HG03571 (cell line): ENCODE data around the gene PLXNA2.

Experiments
- ATAC-seq: cut with Tn5 transposase; IDR thresholded peaks from one replicate; pipeline ENCODE4 v1.9.1; 2021; ENCODE audit not compliant: unreplicated experiment

The PLXNA2 gene

DNA sequence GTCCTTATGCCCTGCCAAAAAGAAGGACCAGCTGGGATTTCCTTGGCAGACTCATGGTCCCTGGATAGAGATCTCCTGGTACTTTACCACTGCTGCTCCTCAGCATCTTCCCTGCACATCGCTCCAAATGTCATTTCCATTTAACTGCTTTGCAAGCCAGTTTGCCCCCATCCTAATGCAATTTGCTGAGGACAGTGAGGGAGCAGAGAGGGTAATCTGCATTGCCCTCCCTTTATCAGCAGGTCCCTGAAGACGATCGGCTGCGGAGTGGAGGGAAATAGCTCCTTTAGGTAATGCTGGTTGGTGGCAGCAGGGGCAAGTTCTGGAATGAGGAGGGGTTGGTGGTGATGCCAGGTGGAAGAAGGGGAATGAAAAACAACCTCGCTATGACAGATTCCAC is 2.7 kb downstream of the PLXNA2 start:
- ATAC-seq = no peak

DNA sequence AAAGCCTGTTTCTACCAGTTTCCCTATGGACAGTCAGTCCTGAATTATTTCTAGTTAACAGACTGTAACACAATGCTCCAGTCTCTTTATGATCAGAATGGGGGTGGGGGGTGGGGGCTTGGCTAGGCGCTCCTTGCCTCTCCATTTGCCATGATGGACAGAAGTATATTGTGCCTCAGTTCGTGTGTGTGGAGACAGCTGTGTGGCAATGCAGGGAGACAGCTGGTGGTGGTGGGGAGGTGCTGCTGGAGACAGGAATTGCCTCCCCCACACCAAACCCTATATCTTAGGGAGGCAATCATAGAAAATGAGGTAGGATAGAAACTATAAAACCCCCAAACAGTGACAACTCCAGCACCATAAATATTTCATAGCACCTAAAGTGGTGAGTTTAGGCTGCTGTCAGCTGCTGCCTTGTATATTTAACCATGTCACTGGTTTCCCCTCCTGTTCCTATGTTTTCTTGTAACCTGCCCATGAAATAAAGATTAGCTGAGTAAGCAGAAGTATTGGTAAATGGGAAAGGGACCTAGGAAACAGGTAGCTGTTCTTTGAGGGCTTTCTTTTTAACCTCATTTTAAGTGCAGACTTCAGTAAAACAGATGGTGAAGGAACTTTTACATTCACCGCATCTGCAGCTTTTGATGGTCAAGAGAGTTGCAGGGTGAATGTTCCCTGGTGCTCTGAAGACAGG is 3.4 kb downstream of the PLXNA2 start:
- no peak for ATAC-seq

DNA sequence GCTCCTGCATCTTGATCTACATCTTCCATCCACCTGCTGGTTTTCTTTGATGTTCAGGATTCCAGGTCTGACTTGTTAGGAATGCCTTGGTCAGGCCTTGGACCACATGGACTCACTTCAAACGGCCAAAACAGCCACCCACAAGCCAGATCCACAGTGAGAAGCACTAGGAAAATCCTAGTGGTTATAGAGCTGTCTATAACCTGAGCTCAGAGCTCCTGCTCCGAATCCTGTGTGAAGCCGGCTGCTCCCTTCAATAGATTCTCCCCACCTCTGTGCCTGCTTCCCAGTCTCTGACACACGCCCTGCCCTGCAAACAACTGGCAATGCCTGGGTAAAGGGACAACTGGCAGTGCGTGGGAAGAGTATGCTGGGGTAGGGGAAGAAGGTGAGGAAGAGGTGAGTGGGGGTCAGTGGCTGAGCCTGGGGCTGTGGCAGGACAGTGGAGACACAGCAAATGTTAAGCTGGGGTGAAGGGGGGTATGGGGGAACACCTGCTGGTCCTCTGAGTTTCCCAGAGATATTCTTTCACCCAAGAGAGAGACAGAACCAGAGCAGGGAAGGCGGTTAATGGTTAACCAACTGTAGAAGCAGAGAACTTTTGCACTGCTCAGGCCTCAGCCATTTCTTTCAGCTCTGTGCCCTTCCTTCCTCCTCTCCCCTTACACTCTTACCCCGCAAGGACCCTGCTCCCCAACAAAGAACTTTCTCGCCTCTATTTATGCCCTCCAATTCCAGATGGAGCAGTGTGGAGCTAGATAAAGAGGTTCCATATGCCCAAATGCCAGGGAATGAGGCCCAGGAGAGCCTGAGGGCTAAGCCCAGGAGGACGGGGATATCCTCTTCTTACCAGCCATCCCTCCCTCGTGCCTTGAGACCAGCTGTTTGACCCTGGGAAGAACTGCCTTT is 4.5 kb downstream of the PLXNA2 start:
- ATAC-seq = no peak

DNA sequence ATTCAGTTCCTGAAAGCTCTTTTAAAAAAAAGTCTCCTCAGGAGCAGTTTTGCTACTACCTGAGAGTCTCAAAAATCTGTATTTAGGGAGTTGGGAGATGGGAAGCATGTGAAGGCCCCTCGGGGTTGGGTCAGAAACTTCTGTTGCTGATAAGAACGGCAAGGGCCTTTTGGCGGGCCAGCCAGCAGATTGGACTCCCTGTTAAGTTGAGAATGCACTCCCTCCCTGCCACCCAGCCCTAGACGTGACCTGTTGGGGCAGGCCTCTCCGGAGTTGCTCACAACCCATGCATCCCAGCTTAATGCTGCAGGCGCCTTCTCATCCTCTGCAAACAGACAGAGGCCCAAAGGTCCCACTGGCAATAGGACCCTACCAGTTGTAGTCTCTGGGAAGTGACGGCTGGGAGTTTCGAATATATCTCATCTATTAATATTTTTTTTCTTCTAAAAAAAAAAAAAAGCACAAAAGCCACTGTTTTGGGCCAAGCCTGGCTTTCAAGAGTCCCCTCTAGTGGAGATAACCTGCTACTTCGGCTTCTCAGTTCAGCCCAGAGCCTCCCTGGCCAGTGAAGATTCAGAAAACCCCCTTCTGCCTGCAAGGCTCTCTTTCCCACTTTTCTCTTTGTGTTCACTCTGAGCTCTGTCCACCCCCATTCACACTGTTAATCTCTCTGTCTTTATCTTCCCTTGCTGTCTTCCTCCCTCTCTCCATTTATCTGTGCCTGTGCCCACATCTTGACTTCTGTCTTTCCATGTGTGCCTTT is 5.3 kb downstream of the PLXNA2 start:
- ATAC-seq = no peak

DNA sequence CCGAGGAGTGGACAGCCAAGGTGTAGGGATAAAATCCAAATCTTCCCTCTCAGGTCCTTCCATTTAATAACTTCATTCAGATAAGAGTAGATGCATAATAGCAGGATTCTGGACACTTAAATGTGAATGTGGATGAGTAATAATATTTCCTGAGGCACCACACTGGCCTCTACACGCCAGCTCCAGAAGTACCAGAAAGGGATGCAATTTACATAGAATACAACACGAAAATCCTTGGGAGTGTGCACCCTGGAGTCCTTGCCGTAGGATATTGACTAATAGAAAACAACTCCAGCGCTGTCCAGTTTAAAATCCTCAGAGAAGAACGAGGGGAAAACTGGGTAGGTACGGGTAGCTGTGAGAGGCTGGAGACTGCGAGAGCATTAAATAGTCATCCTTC is 6.9 kb downstream of the PLXNA2 start:
- no peak for ATAC-seq

DNA sequence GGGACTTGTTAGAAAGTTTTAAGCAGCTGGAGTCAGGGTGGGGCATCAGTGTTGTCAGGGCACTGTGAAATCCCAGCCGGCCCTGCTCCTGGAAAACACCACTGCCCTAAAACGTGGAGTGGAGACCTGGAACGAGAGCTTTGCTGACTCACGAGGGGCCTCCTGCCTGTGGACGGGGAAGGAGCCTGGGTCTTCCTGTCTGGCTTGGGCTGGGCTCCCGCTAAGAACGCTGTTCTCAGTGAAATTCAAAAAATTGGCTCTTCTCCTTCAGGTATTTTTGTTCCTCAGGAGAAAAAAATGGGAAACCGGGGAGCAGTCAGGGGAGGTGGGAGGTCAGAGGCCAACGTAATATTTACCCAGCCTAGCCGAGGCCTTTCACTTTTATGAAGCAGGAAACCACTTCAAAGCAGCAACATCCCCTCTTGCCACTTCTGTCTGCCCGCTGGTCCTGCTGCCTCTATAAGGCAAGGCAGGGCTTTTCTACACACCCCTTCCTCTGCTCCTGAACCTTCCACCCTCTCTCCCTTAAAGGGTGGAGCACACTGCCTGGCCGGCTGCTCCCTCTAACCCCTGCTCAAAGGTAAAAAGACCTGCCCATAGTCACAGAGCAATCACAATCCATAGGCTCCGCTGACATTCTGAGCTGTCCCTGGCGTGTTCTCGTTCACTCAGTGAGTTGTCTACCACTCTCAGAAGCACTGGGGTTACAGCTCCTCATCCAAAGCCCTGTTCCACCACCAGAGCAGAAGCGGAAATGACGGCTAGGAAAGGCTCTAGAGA is 8.0 kb downstream of the PLXNA2 start:
- no peak for ATAC-seq

DNA sequence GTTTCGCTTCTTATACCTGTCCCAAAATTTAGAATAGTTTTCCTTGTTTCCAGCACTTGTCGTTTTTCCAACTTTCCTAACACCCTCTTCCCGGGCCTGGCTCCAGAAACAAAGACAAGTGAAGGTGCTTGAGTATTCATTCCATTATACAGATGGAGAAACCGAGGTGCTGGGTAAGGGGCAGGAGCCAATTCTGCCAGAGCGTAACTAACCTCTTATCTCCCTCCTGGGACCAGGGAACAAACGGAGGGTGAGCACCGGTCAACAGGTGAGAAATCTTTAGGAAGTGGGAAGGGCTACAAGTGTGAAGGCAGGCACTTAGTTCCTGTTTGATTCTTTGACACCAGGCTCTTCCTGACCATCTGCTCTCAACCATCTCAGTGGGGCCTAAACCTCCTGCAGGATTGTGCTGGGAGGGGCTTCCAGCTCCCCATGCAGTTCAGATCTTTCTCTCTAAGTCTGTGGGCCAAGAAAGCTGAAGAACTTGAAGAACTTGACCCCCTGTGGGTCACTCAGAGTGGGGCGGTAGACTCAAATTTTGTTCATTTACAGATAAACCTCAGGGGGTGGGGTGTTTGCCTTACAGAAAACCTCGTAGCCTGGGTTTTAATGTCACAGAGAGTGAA is 8.7 kb downstream of the PLXNA2 start:
- ATAC-seq = no peak

DNA sequence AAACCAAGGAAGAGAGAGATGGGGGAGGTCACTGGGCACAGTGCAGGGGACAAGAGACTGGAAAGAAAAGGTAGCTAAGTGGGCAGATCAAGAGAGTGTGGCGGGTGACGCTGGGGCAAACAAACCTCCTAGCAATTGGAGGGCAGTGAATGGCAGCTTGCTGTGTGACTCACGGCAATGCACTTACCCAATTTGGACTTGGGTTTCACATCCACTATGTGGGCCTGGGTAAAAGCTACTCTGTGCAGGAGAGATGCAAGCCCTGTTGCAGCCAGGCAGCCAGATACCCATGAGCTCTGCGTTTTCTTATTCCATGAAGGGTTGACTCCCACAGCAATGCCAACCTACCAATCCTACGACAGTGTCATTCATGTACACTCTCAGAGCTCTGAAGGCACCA is 9.5 kb downstream of the PLXNA2 start:
- ATAC-seq = no peak

DNA sequence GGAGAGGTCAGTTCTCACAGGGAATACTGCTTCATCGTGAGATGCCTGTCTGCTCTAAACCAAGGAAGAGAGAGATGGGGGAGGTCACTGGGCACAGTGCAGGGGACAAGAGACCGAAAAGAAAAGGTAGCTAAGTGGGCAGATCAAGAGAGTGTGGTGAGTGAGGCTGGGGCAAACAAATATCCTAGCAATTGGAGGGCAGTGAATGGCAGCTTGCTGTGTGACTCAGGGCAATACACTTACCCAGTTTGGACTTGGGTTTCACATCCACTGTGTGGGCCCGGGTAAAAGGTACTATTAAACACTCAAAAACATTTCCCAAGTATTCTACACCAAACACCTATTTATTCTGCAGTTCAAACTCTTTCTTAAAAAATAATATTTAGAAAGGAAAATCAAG is 10.2 kb downstream of the PLXNA2 start:
- no peak for ATAC-seq

DNA sequence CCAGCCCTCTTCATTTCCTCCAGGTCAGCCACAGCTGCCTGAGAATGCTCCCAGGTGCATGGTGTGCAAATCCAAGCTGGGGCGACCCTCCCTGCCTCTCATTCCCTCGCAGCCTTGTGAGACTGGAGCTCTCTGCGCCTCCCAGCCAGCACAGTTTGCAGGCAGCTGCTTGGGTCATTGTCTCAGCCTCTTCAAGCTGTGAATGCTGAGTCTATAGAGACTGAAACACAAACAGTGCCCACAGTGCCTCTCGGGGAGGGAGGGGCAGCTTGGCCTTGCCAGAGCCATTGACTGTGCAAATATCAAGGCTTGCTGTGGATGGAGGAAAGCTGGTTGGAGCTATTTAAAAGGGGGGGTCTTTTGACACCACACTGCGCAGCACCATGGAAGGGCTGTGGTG is 10.6 kb downstream of the PLXNA2 start:
- no peak for ATAC-seq

DNA sequence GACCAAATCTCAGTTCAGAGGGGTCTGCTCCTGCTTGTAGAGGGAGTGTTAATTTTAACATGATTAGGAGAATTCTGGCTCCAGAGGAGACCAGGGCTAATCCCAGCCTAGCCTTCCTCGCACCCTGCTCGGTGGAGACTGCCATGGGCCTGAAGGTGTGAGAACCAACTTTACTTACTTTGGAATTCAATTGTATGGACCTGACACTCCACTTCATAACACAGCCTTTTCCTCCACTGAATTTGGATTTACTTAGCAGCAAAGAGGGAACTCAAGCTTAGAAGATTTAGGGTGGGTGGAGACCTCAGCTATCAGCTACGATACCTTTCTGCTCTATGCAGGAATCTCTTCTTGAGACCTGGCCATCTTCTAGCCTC is 11.5 kb downstream of the PLXNA2 start:
- no peak for ATAC-seq

DNA sequence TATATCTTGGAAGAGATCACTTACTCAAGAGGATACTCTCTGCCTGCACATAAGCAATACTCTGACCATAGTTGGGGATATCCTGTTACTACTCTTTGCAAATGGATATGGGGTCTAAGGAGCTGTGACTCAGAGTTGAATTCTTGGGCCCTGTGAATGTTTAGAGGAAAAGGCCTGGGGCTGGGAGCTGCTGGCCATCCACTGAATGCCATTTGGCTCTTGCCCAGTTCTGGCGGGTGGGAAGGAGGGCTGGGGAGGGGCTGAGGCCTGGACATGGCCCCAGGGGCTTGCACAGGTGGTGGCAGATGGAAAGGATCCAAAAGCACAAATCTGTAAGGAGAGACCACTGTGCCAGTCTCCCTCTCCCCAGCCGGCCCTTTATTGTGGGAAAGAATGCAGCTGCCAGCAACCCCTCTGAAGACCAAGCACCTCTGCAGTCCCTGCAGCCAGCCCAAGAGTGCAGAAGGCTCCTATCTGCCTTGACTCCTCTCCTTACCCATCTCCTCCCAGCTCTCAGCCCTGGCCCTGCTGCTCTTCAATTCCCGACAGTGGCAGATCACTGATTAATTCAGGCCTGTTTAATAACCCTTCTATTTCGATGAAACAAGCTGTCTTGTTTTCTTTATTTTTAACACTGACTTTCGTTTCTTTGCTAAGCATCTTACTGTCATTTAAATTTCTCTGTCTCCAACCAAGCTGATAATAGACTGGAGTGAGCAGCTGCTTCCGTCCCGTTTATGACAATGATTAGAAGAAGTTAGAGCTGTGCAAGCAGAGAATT is 12.1 kb downstream of the PLXNA2 start:
- ATAC-seq = no peak

DNA sequence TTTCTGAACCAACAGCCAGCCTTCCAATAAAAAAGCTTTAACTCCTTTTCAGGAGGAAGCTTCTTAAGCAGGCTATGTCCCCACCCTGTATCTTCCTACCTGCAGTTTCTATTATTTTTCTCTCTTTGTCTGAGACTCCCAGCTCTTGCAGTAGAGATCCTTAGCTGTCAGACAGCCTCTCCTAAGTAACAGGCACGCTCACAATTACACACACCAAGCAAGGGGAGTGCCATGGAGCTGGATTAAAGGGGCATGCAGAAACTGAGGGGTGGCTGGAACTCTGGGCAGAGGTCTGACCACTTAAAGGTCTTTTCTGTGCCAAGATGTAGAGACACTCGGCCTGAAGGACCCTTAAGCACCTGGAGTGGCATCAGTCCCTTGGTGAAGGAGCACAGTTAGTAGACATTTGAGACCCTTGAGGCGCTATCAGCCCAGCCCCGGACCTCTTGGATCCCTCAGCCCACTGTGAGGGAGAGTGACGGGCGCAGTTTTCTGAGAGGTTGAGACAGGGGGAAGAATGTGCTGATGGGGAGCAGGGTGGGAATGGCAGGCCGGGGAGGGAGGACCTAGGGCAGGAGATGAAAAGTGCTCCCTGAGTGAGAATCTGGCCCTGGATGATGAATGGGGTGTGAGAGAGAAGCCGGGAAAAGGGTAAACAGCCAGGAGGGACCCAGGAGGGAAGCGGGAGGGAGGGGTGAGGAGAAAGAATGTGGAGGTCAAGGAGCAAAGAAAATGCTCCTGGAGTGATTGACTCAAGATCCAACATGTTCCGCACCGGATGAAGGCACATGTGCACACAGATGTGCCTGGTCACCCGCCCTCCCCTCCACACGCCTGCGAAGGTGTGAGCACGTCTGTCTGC is 13.3 kb downstream of the PLXNA2 start:
- ATAC-seq = no peak

DNA sequence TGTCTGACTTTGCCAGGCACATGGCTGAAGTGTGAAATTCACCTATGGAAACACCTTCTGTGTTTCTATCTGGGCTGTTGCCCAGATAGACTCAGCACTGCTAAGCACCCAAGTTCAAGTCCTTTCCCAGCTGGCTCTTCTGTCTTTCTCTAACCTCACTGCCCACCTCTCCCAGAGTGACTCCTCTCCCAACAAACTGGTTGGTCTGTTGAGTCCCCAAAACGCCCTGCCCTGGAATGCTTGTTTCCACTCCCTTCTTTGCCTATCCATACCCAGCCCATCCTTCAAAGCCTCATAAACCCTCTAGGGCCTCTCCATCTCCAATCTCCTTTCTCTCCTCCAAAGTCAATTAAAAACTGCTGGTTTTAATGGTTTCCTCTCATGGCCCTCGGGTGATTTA is 15.6 kb downstream of the PLXNA2 start:
- ATAC-seq = no peak

DNA sequence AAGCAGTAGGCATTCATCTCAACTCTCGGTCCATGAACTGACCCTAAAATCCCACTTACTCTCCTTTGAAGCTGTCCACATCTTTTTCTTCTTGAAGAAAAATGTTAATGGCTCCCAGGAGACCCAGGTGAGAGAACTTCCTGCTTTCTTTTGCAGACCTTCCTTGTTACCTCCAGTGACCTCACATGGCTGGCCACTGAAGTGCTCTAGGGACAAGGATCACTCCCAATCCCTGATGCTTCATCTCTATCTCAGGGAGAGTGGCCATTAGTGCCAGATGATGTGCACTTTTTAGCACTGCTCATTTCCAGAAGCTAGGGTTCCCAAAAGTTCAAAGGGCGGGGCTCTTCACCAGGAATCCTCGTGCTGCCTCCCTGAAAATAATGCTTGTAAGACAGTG is 16.2 kb downstream of the PLXNA2 start:
- no peak for ATAC-seq

DNA sequence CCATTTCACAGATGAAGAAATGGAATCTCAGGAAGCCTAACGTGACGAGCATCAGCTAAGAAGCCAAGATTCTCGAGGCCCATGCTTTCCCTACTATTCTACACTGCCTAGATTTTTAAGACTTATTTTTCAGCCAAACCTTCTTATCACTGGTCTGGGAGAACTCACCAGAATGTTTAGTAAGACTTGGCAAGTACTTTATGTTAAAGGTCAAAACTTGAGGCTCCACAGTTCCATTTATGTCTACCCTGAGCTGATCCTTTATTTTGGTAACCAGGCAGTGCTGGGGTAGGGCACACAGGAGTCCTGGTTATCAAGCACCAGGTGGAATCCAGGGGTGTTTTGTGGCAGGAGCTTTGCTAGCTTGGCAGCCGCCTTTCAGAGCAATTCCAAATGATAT is 16.8 kb downstream of the PLXNA2 start:
- no peak for ATAC-seq

DNA sequence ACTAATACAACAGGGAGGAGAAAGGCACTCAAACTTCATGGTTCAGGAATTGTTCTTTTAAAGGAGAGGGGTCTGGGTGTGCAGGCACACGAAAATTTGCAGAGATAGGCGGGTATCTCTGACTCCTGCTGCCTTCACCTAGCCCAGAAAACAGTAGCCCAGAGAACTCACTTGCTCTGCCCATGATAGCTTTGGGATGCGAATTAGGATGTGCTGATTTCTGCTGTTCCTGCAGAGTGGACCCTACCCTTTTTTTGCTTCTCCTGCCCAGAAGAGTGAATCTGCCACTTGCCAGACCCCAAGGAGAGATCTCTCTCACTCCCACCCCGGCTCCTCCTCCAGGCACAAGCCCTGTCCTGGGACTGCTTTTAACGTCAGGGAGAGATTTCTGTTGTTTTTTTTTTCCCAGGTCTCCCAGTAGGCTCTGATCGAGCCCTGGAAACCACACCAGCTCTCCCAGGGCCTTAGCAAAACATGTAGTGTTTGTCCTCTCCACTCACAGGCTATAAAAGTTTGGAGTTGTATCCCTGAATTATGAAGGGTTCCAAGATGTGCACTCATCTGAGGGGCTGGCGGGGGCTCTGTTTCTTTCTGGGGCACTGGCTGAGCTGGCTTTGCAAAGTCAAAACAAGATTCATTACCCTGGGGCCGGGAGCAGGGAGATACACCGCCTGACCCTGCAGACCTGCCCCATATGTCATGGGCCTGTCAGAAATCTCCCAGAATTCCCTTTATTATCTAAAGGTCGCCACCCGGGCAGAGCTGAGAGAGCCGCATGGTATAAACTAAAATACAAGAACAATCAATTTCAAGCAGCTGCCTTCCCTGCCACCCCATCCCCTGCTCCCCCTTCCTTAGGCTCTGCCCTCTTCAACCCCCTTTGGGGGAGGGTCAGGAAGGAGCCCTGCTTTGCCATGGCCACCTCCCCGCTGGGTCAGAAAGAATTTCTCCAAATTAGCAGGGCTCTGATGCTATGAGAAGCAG is 17.9 kb downstream of the PLXNA2 start:
- ATAC-seq = no peak
